Measurements from ENCODE around the gene PROK2.

DNA sequence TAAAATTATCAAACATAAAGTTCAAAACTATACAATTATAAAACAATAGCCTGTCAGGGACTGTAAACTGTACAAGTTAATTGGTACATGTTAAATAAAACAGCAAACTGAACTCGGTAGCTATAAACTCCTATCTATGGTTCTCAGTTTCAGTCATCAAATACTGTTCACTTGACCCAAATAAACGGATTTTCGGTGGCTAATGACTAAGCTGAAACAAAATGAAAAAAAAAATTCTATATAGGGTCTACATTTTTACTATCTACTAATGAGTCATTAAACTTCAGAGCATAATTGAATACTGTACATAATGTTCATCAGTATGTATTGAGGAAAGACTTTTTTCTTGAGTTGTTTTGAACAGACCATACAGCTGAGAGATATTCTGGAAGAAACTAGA, 6.6 kb downstream of the PROK2 start:
- TF ChIP-seq CTCF (conservative IDR thresholded peaks at IDR 0.05; ENCODE audit: low read depth in 2 of 2) (no peak), POLR2AphosphoS5 (IDR thresholded peaks at IDR 0.05; ENCODE audit: low read depth) (no peak), EZH2 (IDR thresholded peaks at IDR 0.05; ENCODE audit: low read depth, unreplicated experiment) (no peak)
